GM23338 (cell line): Measurements from ENCODE around the gene PRPSAP2. TPM values are rescaled to one million over a fixed set of nuclear protein-coding genes. Genes with fewer than 3 reads are reported as not detected.

Source experiments
- ATAC-seq: fragments of 200-7000 bp; cut with Tn5 transposase; 3 replicates; pipeline ENCODE4 v1.9.1; 2020
- DNase-seq: peaks from one replicate; pipeline ENCODE4 v3.0.0-alpha.2; 2015; ENCODE audit warnings: low spot score
- H2AFZ ChIP-seq: fragments of 200-600 bp; sonication (generic); 2 replicates; pipeline ENCODE4 v1.8.0; 2016; ENCODE audit warnings: antibody characterized with exemption, mild to moderate bottlenecking, moderate library complexity
- H3F3A ChIP-seq: fragments of 200-600 bp; sonication (generic); replicated peaks from 2 replicates; pipeline ENCODE4 v1.8.0; 2017; ENCODE audit warnings: antibody characterized with exemption, mixed run types, low read depth
- H3K27ac ChIP-seq: fragments of 200-600 bp; sonication (generic); 2 replicates; pipeline ENCODE4 v1.6.1; 2016; ENCODE audit warnings: low read depth
- H3K27me3 ChIP-seq: fragments of 200-600 bp; sonication (generic); 2 replicates; pipeline ENCODE4 v1.8.0; 2016; ENCODE audit warnings: mild to moderate bottlenecking, mixed run types, moderate library complexity; ENCODE audit not compliant: insufficient read depth
- H3K36me3 ChIP-seq: fragments of 200-600 bp; sonication (generic); 2 replicates; pipeline ENCODE4 v1.8.0; 2016; ENCODE audit warnings: mild to moderate bottlenecking; ENCODE audit not compliant: insufficient read depth
- H3K4me1 ChIP-seq: fragments of 200-600 bp; sonication (generic); 2 replicates; pipeline ENCODE4 v1.8.0; 2016; ENCODE audit warnings: mild to moderate bottlenecking, moderate library complexity; ENCODE audit not compliant: insufficient read depth
- H3K4me2 ChIP-seq: fragments of 200-600 bp; sonication (generic); 2 replicates; pipeline ENCODE4 v1.7.1; 2017; ENCODE audit warnings: mixed run types
- H3K4me3 ChIP-seq: fragments of 200-600 bp; sonication (generic); 2 replicates; pipeline ENCODE4 v1.6.1; 2016; ENCODE audit warnings: mixed run types
- H3K79me2 ChIP-seq: fragments of 200-600 bp; sonication (generic); replicated peaks from 2 replicates; pipeline ENCODE4 v1.8.0; 2017; ENCODE audit warnings: mild to moderate bottlenecking; ENCODE audit not compliant: insufficient read depth
- H3K9me2 ChIP-seq: fragments of 200-600 bp; sonication (generic); 2 replicates; pipeline ENCODE4 v1.8.0; 2017; ENCODE audit not compliant: insufficient read depth
- H4K20me1 ChIP-seq: fragments of 200-600 bp; sonication (generic); replicated peaks from 2 replicates; pipeline ENCODE4 v1.8.0; 2017; ENCODE audit warnings: mild to moderate bottlenecking; ENCODE audit not compliant: insufficient read depth
- H3K27ac Mint-ChIP-seq: 2 replicates; pipeline ENCODE4 v1.8.0; 2020; ENCODE audit warnings: inconsistent platforms, mild to moderate bottlenecking, moderate library complexity, mixed read lengths
- H3K27me3 Mint-ChIP-seq: 3 replicates; pipeline ENCODE4 v1.8.0; 2022; ENCODE audit warnings: low read depth, mild to moderate bottlenecking, moderate library complexity, mixed read lengths, inconsistent platforms; ENCODE audit not compliant: insufficient read depth, poor library complexity
- H3K36me3 Mint-ChIP-seq: 3 replicates; pipeline ENCODE4 v1.8.0; 2021; ENCODE audit warnings: low read depth, mild to moderate bottlenecking, inconsistent platforms, moderate library complexity, mixed read lengths
- H3K4me1 Mint-ChIP-seq: 3 replicates; pipeline ENCODE4 v1.8.0; 2020; ENCODE audit warnings: mild to moderate bottlenecking, inconsistent platforms, mixed read lengths
- H3K4me3 Mint-ChIP-seq: 3 replicates; pipeline ENCODE4 v1.8.0; 2021; ENCODE audit warnings: moderate library complexity, mild to moderate bottlenecking, inconsistent platforms, mixed read lengths
- H3K9me3 Mint-ChIP-seq: 3 replicates; pipeline ENCODE4 v1.8.0; 2020; ENCODE audit warnings: moderate library complexity, mild to moderate bottlenecking, inconsistent platforms, mixed read lengths
- CREB1 ChIP-seq: fragments of 250-450 bp; sonication (Bioruptor Pico); IDR thresholded peaks from 2 replicates; pipeline ENCODE4 v1.5.0; 2020; ENCODE audit warnings: low read depth, mild to moderate bottlenecking, moderate library complexity
- EZH2 ChIP-seq: fragments of 200-600 bp; sonication (generic); IDR thresholded peaks from one replicate; pipeline ENCODE4 v1.8.0; 2017; ENCODE audit warnings: antibody characterized with exemption, mild to moderate bottlenecking, low read depth; ENCODE audit not compliant: unreplicated experiment
- EZH2phosphoT487 ChIP-seq: fragments of 200-600 bp; sonication (generic); IDR thresholded peaks from one replicate; pipeline ENCODE4 v1.8.1; 2018; ENCODE audit warnings: antibody characterized with exemption; ENCODE audit not compliant: unreplicated experiment
- JUNB ChIP-seq: IDR thresholded peaks from one replicate; pipeline ENCODE4 v1.6.1; 2016; ENCODE audit warnings: antibody characterized with exemption; ENCODE audit not compliant: unreplicated experiment
- NANOG ChIP-seq: IDR thresholded peaks from 2 replicates; pipeline ENCODE4 v1.6.1; 2016; ENCODE audit warnings: antibody characterized with exemption, borderline replicate concordance
- POLR2AphosphoS5 ChIP-seq: IDR thresholded peaks from 2 replicates; pipeline ENCODE4 v1.6.1; 2016; ENCODE audit warnings: antibody characterized with exemption, low read depth
- REST ChIP-seq: IDR thresholded peaks from one replicate; pipeline ENCODE4 v1.6.1; 2018; ENCODE audit warnings: antibody characterized with exemption; ENCODE audit not compliant: unreplicated experiment
- STAT1 ChIP-seq: IDR thresholded peaks from one replicate; pipeline ENCODE4 v1.6.1; 2016; ENCODE audit warnings: antibody characterized with exemption; ENCODE audit not compliant: unreplicated experiment
- ZNF114 ChIP-seq: fragments of 250-450 bp; sonication (Bioruptor Pico); IDR thresholded peaks from 2 replicates; pipeline ENCODE4 v1.5.0; 2020; ENCODE audit warnings: mild to moderate bottlenecking, moderate library complexity
- ZNF331 ChIP-seq: fragments of 250-450 bp; sonication (Bioruptor Pico); IDR thresholded peaks from 2 replicates; pipeline ENCODE4 v1.5.0; 2020; ENCODE audit warnings: low read depth, mild to moderate bottlenecking, moderate library complexity
- ZNF462 ChIP-seq: fragments of 250-450 bp; sonication (Bioruptor Pico); IDR thresholded peaks from 2 replicates; pipeline ENCODE4 v1.5.0; 2020; ENCODE audit warnings: mild to moderate bottlenecking, moderate library complexity
- polyA plus RNA-seq: library from polyadenylated mRNA; unstranded; fragments of >200 nt; fragmentation: Nextera tagmentation; extraction: Ambion mirVana; gene quantifications from 2 replicates; pipeline ENCODE4 v1.2.1, GENCODE V29; 2016
- total RNA-seq: library from RNA; depleted of rRNA; stranded (reverse); fragments of >200 nt; shearing (Covaris generic); gene quantifications from 2 replicates; pipeline ENCODE4 v1.2.3, GENCODE V29; 2014
- TF ChIP-seq, protein P1 (sequence below): IDR thresholded peaks from 2 replicates; pipeline ENCODE4 v1.6.1; 2016; ENCODE audit warnings: antibody characterized with exemption
- TF ChIP-seq, protein P2 (sequence below), 2 experiments: fragments of 200-600 bp in 1 of 2; sonication (generic) in 1 of 2; conservative IDR thresholded peaks; 2 replicates each; pipeline versions ENCODE4 v1.5.1 to v1.6.1; 2016 to 2017; ENCODE audit warnings: antibody characterized with exemption in 2 of 2, low read depth in 2 of 2, mild to moderate bottlenecking in 2 of 2, moderate library complexity in 1 of 2

PRPSAP2 gene
- total and polyA plus RNA-seq, 2 experiments from 2014 or later: 34.6 to 54.4 TPM

GRCh38 chr17:18905226-18905625 is 47.3 kb downstream of the PRPSAP2 start:
- no peaks in the 10 kb centered on the region for H3K9me2 ChIP-seq
- H3K4me1 Mint-ChIP-seq: no peaks in the 10 kb centered on the region; the same call in 2 of the 3 replicates
- H3F3A ChIP-seq: no peaks in the 10 kb centered on the region
- no peak overlapping the region for H3K27ac Mint-ChIP-seq
- H3K4me2 ChIP-seq: no peak overlapping the region
- no peak for ATAC-seq
- TF ChIP-seq JUNB (no peak), STAT1 (no peak), ZNF114 (CRISPR knock-in tag) (no peak), ZNF462 (no peak), POLR2AphosphoS5 (no peak), NANOG (no peak), ZNF331 (CRISPR knock-in tag) (no peak), EZH2phosphoT487 (no peak), EZH2 (no peak), CREB1 (no peak), REST (no peak)
- TF ChIP-seq, protein P1, sequence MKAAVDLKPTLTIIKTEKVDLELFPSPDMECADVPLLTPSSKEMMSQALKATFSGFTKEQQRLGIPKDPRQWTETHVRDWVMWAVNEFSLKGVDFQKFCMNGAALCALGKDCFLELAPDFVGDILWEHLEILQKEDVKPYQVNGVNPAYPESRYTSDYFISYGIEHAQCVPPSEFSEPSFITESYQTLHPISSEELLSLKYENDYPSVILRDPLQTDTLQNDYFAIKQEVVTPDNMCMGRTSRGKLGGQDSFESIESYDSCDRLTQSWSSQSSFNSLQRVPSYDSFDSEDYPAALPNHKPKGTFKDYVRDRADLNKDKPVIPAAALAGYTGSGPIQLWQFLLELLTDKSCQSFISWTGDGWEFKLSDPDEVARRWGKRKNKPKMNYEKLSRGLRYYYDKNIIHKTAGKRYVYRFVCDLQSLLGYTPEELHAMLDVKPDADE: no peak
- TF ChIP-seq, protein P2, sequence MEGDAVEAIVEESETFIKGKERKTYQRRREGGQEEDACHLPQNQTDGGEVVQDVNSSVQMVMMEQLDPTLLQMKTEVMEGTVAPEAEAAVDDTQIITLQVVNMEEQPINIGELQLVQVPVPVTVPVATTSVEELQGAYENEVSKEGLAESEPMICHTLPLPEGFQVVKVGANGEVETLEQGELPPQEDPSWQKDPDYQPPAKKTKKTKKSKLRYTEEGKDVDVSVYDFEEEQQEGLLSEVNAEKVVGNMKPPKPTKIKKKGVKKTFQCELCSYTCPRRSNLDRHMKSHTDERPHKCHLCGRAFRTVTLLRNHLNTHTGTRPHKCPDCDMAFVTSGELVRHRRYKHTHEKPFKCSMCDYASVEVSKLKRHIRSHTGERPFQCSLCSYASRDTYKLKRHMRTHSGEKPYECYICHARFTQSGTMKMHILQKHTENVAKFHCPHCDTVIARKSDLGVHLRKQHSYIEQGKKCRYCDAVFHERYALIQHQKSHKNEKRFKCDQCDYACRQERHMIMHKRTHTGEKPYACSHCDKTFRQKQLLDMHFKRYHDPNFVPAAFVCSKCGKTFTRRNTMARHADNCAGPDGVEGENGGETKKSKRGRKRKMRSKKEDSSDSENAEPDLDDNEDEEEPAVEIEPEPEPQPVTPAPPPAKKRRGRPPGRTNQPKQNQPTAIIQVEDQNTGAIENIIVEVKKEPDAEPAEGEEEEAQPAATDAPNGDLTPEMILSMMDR (conservative IDR thresholded peaks at IDR 0.05; ENCODE audit: low read depth in 2 of 2): no peak
- H2AFZ ChIP-seq: no peak overlapping the region
- no peaks in the 10 kb centered on the region for H3K27me3 ChIP-seq
- peaks cover 3% of the 10 kb centered on the region for H3K27me3 Mint-ChIP-seq
- no peaks in the 10 kb centered on the region for H3K9me3 Mint-ChIP-seq
- H3K4me3 Mint-ChIP-seq: no peak overlapping the region
- peaks cover 13% of the 10 kb centered on the region for H4K20me1 ChIP-seq
- no peak overlapping the region for H3K27ac ChIP-seq
- DNase-seq: no peak
- peaks cover 50% of the 10 kb centered on the region for H3K36me3 Mint-ChIP-seq
- H3K4me1 ChIP-seq: no peaks in the 10 kb centered on the region
- peaks cover 5% of the 10 kb centered on the region; the same call in 1 of the 2 replicates for H3K36me3 ChIP-seq
- no peak overlapping the region for H3K4me3 ChIP-seq
- peaks cover 13% of the 10 kb centered on the region for H3K79me2 ChIP-seq
